Measurements from ENCODE around the gene HAAO.

HAAO gene

GRCh38 chr2:42792087-42792582, 248 bp downstream of the HAAO start:
- DNase-seq: no peak

- DNase-seq: no peak
Observed at GRCh38 chr2:42791606-42792005, 777 bp downstream of the HAAO start.

GRCh38 chr2:42789751-42790150, 2.6 kb downstream of the HAAO start:
- no peak for DNase-seq

GRCh38 chr2:42788882-42789281, 3.5 kb downstream of the HAAO start:
- no peak for DNase-seq

GRCh38 chr2:42788478-42788793, 3.9 kb downstream of the HAAO start:
- DNase-seq: no peak

- DNase-seq: no peak
Observed at GRCh38 chr2:42787788-42788477, 4.5 kb downstream of the HAAO start.

GRCh38 chr2:42787424-42787787, 5.0 kb downstream of the HAAO start:
- no peak for DNase-seq

GRCh38 chr2:42786561-42787345, 5.6 kb downstream of the HAAO start:
- DNase-seq: no peak

- DNase-seq: no peak
Observed at GRCh38 chr2:42784204-42784880, 8.0 kb downstream of the HAAO start.

GRCh38 chr2:42783511-42783910, 8.9 kb downstream of the HAAO start:
- no peak for DNase-seq

- DNase-seq: no peak
Observed at GRCh38 chr2:42781181-42781580, 11.2 kb downstream of the HAAO start.

- no peak for DNase-seq
Observed at GRCh38 chr2:42777883-42778805, 14.2 kb downstream of the HAAO start.

GRCh38 chr2:42775810-42776209, 16.6 kb downstream of the HAAO start:
- DNase-seq: peak; percentile 24

- no peak for DNase-seq
Observed at GRCh38 chr2:42775186-42775585, 17.2 kb downstream of the HAAO start.

- no peak for DNase-seq
Observed at GRCh38 chr2:42771546-42772153, 20.7 kb downstream of the HAAO start.

GRCh38 chr2:42770288-42771131, 21.9 kb downstream of the HAAO start:
- no peak for DNase-seq

- DNase-seq: no peak
Observed at GRCh38 chr2:42769583-42770287, 22.6 kb downstream of the HAAO start.

- no peak for DNase-seq
Observed at GRCh38 chr2:42768706-42769256, 23.6 kb downstream of the HAAO start.

- no peak for DNase-seq
Observed at GRCh38 chr2:42767899-42768705, 24.3 kb downstream of the HAAO start.

Data from GDM1 (cell line).